Stimulated activated CD4-positive, alpha-beta T cell treated with anti-CD3 and anti-CD28 coated beads, Interleukin-2, amount 100 ng/mL, for 48 hours (primary cell): ENCODE measurements around the gene BAHD1.

ENCODE experiments used
- DNase-seq, 2 donors: peaks; one replicate each; pipeline ENCODE4 v3.0.0-alpha.2; 2020

BAHD1 gene

GRCh38 chr15:40440743-40441564 is at the start of gene BAHD1:
BAHD1 (plus strand) TSS chr15:40440953; CDS start chr15:40458465, 17,512 bp downstream.
- peak; percentile 91 to 94 for DNase-seq

GRCh38 chr15:40392986-40393948 is 47.5 kb upstream of the BAHD1 start:
- DNase-seq, result no peak

GRCh38 chr15:40397688-40398412 is 42.9 kb upstream of the BAHD1 start:
- DNase-seq, result no peak

DNA sequence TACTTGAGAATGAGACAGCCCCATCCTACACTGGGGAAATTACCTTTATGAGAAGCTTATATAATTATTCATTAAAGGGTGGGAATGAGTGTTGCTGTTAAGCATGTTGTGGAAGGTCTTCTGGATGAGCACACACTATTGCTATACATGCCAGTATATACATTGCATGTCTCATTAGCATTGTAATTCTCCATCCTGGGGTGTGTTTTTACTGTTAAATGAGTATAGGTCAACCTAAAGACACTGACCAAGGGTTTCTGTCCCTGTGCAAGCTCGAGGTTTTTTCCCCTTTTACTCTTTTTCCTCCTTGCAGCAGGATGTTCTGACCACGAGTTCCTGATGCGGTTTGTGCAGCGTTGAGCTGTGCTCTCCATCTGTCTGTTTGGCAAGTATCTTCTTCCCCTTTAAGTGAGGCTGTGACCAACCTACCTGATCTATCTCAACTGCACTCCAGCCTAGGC is 42.3 kb upstream of the BAHD1 start:
- DNase-seq, result no peak

- no peak for DNase-seq
These were observed 41.4 kb upstream of the BAHD1 start for GRCh38 chr15:40399370-40399769.

GRCh38 chr15:40405501-40406381 is 35.0 kb upstream of the BAHD1 start, which contains the start of gene IVD:
IVD (plus strand) TSS chr15:40405795; CDS start chr15:40405828, 33 bp downstream.
- DNase-seq, result peak; percentile 84 to 86

- no peak for DNase-seq
These were observed 33.3 kb upstream of the BAHD1 start for GRCh38 chr15:40407330-40407990.

- DNase-seq, result no peak
These were observed 31.4 kb upstream of the BAHD1 start for GRCh38 chr15:40409366-40409765.

GRCh38 chr15:40410476-40410875 is 30.3 kb upstream of the BAHD1 start:
- DNase-seq, result no peak

GRCh38 chr15:40412095-40412759 is 28.5 kb upstream of the BAHD1 start:
- DNase-seq, result no peak

DNA sequence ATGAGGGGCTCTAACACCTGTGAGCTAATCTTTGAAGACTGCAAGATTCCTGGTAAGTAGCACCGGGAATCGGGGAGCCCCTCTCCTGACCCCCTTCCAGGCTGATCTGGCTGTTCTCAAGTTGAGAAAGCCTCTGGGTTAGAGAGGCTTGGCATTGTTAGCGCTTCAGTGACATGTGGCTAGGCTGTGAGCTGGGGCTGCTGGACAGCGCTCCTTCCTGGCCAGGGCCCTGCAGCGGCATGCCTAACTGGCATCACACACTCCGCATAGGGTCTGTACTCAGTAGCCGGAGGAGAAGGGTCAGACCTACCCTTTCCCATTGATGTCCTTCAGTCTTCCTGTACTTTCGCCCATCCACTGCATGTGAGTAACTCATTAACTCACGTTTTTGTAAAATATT is 27.7 kb upstream of the BAHD1 start:
- DNase-seq, result no peak

DNA sequence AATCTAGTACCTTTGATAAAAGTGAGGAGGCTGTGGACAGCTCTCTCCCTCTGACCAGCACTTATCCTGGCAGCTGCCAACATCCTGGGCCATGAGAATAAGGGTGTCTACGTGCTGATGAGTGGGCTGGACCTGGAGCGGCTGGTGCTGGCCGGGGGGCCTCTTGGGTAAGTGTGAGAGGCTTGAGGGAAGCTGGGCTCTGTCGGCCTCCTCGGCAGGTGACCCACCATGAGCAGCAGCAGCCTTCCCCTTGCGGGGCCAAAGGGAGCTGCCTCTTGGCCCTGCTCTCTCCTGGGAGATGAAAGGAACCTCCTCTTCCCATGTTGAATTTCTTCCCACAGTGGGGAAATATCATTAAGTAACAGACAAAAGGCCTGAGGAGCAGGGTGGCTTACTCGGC is 25.9 kb upstream of the BAHD1 start:
- no peak for DNase-seq

GRCh38 chr15:40415226-40415625 is 25.5 kb upstream of the BAHD1 start:
- DNase-seq, result no peak

GRCh38 chr15:40416056-40416455 is 24.7 kb upstream of the BAHD1 start:
- DNase-seq, result no peak

DNA sequence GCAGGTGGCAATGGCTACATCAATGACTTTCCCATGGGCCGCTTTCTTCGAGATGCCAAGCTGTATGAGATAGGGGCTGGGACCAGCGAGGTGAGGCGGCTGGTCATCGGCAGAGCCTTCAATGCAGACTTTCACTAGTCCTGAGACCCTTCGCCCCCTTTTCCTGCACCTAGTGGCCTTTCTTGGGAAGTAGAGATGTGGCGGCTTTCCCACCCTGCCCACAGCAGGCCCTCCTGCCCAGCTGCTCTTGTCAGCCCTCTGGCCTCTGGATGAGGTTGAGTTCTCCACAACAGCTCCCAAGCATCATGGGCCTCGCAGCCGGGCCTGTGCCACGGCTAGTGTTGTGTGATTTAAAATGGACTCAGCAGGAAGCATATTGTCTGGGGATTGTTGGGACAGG is 22.6 kb upstream of the BAHD1 start:
- no peak for DNase-seq

- DNase-seq, result no peak
These were observed 20.6 kb upstream of the BAHD1 start for GRCh38 chr15:40420071-40420713.

- no peak for DNase-seq
These were observed 20.0 kb upstream of the BAHD1 start for GRCh38 chr15:40420793-40421192.

DNA sequence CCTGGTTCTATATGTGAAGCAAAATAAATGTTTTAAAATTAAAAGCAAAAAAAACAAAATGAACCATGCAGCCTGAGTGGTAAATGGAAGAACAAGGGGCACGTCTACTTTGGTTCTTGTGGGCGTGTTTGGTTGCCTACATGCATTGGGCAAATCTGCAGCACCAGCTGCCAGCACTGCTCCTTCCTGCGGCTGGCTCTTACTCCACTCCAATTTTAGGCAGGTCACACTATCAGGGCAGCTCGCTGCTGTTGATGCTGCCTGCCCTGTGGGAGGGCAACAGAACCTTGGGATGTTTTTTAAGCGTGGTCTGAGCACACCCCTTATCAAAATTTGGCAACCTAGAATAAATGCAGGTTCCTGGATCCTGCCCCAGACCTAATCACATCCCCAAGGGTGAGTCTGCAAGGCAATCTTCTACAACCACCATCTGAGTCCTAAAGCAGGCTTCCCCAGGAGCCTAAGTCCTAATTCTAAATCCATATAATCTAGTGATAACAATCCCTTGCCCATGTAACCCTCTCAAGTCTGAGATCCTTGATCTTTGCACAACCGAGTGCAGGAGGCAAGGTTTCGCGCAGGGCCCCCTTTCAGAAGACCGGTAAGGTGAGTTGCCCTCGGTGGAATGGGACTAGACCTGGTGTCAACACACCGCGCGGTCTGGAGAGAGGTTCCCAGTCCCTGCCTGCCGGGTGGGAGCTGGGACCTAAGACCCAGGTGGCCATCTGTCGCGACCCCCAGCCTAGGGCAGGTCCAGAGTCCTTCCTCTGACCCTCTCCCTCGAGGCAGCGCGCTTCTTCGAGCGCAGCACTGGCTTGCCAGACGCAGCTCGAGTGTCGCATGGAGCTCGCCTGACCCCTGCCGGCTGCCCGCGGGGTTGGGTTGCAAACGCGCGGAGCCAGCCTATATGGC is 19.3 kb upstream of the BAHD1 start:
- peak; percentile 83 to 88 for DNase-seq
